Skin of body (tissue), 2 donors: ENCODE measurements around the gene SRMS. TPM values are rescaled to one million over a fixed set of nuclear protein-coding genes. Genes with fewer than 3 reads are reported as not detected.

Experiments used
- DNase-seq: peaks from one replicate; lab custom pipeline; 2025; lab: John Stamatoyannopoulos, UW
- total RNA-seq: library from RNA; depleted of rRNA; stranded (reverse); fragments of >200 nt; gene quantifications from one replicate; pipeline ENCODE4 v1.2.3, GENCODE V29; 2014

Gene SRMS
- total RNA-seq, 1 donor from 2014 or later: 1.1 TPM

GRCh38 chr20:63491635-63492230 is 55.8 kb downstream of the SRMS start:
- DNase-seq: no peak

DNA sequence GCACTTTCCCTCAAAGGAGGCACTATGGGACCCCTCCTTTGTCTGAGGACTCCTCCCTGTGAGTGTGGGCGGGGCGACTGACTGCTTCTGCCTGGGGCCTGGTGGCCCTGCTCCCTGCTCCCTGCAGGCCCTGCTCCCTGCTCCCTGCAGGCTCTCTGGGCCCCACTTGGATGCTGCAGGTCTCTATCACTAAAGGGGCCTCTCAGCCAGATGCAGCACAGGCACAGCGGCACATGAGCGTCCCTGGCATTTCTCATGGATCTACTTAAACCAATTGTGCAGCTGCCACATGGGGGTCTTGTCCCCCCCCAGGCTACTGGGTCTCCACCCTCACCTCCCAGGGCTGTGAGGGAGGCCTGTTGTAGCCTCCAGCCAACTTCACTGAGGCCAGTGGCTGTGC is 56.5 kb downstream of the SRMS start:
- no peak for DNase-seq

Other genes with a start within 250 kb of the SRMS start
- 0.20 TPM for gene CHRNA4, start 186.4 kb downstream of the SRMS start, total RNA-seq
- gene KCNQ2, start 75.1 kb downstream of the SRMS start, total RNA-seq: 1.2 TPM
- gene EEF1A2, start 48.7 kb downstream of the SRMS start, total RNA-seq: 38.5 TPM
- gene PPDPF, start 27.0 kb downstream of the SRMS start, total RNA-seq: 30.8 TPM
- gene PTK6, start 10.4 kb downstream of the SRMS start, total RNA-seq: 3.8 TPM
- 0.59 TPM for gene FNDC11, start 6.4 kb upstream of the SRMS start, total RNA-seq
- 19.8 TPM for gene HELZ2, start 26.5 kb upstream of the SRMS start, total RNA-seq
- 6.4 TPM for gene GMEB2, start 79.4 kb upstream of the SRMS start, total RNA-seq
- gene STMN3, start 105.7 kb upstream of the SRMS start, total RNA-seq: 21.6 TPM
- gene RTEL1, start 110.6 kb upstream of the SRMS start, total RNA-seq: 13.3 TPM
- gene TNFRSF6B, start 148.9 kb upstream of the SRMS start, total RNA-seq: 3.4 TPM
- gene ARFRP1, start 160.2 kb upstream of the SRMS start, total RNA-seq: 16.3 TPM
- gene ZGPAT, start 160.3 kb upstream of the SRMS start, total RNA-seq: 9.8 TPM
- 3.7 TPM for gene LIME1, start 188.9 kb upstream of the SRMS start, total RNA-seq
- 21.5 TPM for gene SLC2A4RG, start 192.0 kb upstream of the SRMS start, total RNA-seq